Activated CD4-positive, alpha-beta memory T cell treated with anti-CD3 and anti-CD28 coated beads for 36 hours (primary cell): Measurements from ENCODE around the gene NPBWR2. TPM values are rescaled to one million over a fixed set of nuclear protein-coding genes. Genes with fewer than 3 reads are reported as not detected.
A peak's percentile ranks its signal among the peaks of the same experiment; 100 is the strongest.

Source experiments
- CTCF ChIA-PET: fragments of 350-600 bp; sonication (Branson Sonifier 250); formaldehyde crosslinking; loops from one replicate; lab custom pipeline; 2021; ENCODE audit warnings: antibody characterized with exemption, inconsistent platforms; lab: Charles Lee
- POLR2A ChIA-PET: fragments of 350-600 bp; sonication (Branson Sonifier 250); formaldehyde crosslinking; loops from one replicate; lab custom pipeline; 2021; ENCODE audit warnings: antibody characterized with exemption; lab: Charles Lee
- DNase-seq: peaks from one replicate; pipeline ENCODE4 v3.0.0-alpha.2; 2020
- H3K27ac Mint-ChIP-seq: one replicate; pipeline ENCODE4 v1.8.0; 2021; ENCODE audit warnings: mixed read lengths
- H3K27me3 Mint-ChIP-seq: one replicate; pipeline ENCODE4 v1.8.0; 2021; ENCODE audit warnings: mixed read lengths
- H3K36me3 Mint-ChIP-seq: one replicate; pipeline ENCODE4 v1.8.0; 2021; ENCODE audit warnings: mixed read lengths
- H3K4me1 Mint-ChIP-seq: one replicate; pipeline ENCODE4 v1.8.0; 2021; ENCODE audit warnings: low read depth, mixed read lengths
- H3K4me3 Mint-ChIP-seq: one replicate; pipeline ENCODE4 v1.8.0; 2021; ENCODE audit warnings: mild to moderate bottlenecking, mixed read lengths
- H3K9me3 Mint-ChIP-seq: one replicate; pipeline ENCODE4 v1.8.0; 2021; ENCODE audit warnings: mixed read lengths
- intact Hi-C: fragments of 100-400 bp; cut with micrococcal nuclease; formaldehyde crosslinking; loops from one replicate; pipeline ENCODE4 v1.15.1; 2023
- total RNA-seq, 2 experiments: library from RNA; stranded (reverse); gene quantifications; one replicate each; pipeline ENCODE4 v1.2.3, GENCODE V29; 2021

NPBWR2 gene
- total RNA-seq, 2 experiments from 2014 or later, result not detected

DNA sequence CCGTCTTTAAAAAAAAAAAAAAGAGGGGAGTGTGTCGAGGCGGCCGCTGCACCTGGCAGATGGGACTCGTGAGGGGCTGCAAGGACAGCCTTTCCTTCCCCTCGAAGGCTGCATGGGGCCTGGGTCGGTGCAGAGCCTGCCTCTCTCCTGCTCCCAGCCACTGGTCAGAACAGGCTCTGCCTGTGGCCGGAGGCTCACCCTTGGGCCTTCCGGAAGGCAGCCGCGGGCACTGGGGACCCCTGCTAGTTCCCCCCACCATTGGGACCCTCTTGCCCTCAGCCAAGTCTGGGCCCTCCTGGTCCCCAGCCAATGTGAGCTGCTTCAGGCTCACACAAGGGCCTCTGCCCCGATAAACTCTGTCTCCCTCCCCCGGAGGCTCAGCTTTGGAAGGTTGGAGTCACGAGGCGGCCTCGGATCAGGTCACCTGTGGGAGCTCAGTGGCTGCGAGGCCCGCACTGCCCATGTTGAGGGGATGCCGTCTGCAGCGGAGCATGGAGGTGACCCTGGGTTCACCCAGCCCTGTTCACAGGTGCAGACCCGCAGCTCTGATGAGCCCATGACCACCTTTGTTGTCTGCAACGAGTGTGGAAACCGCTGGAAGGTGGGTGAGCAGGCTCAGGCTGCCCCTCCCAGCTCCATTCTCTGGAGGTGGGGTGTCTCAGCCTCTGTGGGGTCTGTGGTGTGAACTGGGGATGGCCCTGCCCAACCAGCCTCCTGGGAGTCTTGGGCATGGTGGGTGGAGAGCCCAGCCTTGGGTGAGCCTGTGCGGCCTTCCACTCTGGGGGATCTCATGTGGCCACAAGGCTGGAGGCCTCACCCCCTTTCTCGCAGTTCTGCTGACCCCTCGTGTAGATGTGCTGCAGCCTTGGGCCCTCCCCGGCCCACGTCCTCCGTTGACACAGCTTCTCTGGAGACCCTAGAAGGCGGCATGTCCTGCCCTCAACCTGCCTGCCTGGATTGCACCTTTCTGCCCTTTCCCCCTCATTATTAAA lies 35.7 kb downstream of the NPBWR2 start:
- ChIA-PET CTCF (interaction anchor here (1.0 kb wide), 1 partner anchor 30 kb away, joined by 4 read pairs; no protein-coding TSS in a partner anchor), POLR2A (no interaction called here)
- Mint-ChIP-seq H3K9me3 (no peaks in the 10 kb centered on the region), H3K4me3 (no peak overlapping the region), H3K36me3 (peaks cover 3% of the 10 kb centered on the region), H3K27me3 (no peaks in the 10 kb centered on the region), H3K27ac (no peak overlapping the region), H3K4me1 (peaks cover 14% of the 10 kb centered on the region)
- intact Hi-C loops, result no loop called here
- no peak for DNase-seq

DNA sequence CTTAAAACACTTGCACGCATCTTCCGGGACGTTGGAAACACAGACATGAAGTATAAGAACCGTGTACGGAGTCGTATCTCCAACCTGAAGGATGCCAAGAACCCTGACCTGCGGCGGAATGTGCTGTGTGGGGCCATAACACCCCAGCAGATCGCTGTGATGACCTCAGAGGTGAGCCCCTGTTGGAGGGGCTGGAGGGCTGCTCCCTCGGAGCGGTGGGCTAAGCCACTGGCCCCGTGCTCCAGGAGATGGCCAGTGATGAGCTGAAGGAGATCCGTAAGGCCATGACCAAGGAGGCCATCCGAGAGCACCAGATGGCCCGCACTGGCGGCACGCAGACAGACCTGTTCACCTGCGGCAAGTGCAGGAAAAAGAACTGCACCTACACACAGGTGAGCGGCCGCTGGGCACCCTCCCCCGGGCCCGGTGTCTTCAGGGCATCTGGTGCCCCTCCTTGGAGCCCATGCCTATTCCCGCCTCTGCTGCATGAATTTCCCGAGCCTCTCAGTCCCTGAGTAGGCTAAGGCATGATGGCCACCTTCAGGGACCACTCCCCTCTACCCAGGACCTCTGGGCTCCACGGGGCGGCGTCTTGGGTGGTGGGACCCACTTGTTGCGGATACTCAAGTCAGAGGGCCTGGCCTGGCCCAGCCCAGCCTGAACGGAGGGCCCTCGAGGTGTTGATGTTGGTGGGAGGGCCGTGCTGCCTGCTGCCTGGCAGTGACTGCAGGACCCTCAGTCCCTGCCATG lies 36.9 kb downstream of the NPBWR2 start:
- CTCF ChIA-PET, result interaction anchor here (0.8 to 1.3 kb wide), 5 partner anchors 8 to 51 kb away, joined by 3 to 8 read pairs (median 4); partner anchors contain the start of gene RGS19
- H3K4me3 Mint-ChIP-seq, result no peak overlapping the region
- no peak for DNase-seq
- peaks cover under 1% of the 10 kb centered on the region for H3K36me3 Mint-ChIP-seq
- no peak overlapping the region for H3K27ac Mint-ChIP-seq
- no peaks in the 10 kb centered on the region for H3K9me3 Mint-ChIP-seq
- intact Hi-C loops, result no loop called here
- H3K4me1 Mint-ChIP-seq, result peaks cover 26% of the 10 kb centered on the region
- POLR2A ChIA-PET, result interaction anchor here (0.6 to 0.8 kb wide), 2 partner anchors 9 to 940 kb away, joined by 3 read pairs; partner anchors contain the start of genes OPRL1 and RGS19
- H3K27me3 Mint-ChIP-seq, result no peaks in the 10 kb centered on the region

DNA sequence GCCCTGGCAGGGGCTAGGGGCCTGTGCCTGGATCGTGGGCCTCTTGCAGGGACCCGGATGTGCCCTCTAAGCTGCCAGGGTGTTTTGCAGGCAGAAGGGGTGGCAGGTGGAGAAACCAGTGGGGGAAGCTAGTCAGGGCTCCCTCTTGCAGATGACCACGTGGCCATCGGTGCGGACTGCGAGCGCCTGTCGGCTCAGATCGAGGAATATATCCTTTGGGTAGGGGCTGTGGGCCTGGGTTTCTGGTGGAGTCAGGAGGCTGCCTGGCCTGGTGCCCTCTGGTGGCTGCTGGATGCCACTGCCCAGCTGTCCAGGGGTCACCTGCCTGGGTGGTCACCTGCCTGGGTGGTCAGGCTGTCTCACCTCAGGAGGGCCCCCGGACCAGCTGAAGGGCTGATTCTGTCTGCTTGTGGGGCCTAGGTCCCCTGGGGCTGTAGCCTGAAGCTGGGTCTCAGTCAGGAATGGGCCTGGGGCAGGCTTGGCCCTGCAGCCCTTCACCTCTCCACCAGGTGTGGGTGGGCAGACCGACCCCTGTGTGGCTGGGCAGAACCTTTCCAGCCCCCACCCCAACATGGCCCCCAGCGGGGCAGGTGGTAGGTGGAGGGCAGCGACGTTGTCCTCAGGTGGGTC lies 37.6 kb downstream of the NPBWR2 start:
- Mint-ChIP-seq H3K27me3 (no peaks in the 10 kb centered on the region), H3K27ac (no peak overlapping the region), H3K36me3 (no peaks in the 10 kb centered on the region), H3K4me1 (peaks cover 30% of the 10 kb centered on the region), H3K9me3 (no peaks in the 10 kb centered on the region), H3K4me3 (no peak overlapping the region)
- peak; percentile 44 for DNase-seq
- intact Hi-C loops, result loop anchor here (10.0 kb wide), 3 partner anchors 55 to 535 kb away; partner anchors contain the start of genes DNAJC5 and PTK6
- ChIA-PET POLR2A (interaction anchor here (0.6 to 0.8 kb wide), 2 partner anchors 10 to 939 kb away, joined by 3 read pairs; partner anchors contain the start of genes OPRL1 and RGS19), CTCF (interaction anchor here (0.8 to 1.3 kb wide), 5 partner anchors 9 to 52 kb away, joined by 3 to 8 read pairs (median 4); partner anchors contain the start of gene RGS19)

DNA sequence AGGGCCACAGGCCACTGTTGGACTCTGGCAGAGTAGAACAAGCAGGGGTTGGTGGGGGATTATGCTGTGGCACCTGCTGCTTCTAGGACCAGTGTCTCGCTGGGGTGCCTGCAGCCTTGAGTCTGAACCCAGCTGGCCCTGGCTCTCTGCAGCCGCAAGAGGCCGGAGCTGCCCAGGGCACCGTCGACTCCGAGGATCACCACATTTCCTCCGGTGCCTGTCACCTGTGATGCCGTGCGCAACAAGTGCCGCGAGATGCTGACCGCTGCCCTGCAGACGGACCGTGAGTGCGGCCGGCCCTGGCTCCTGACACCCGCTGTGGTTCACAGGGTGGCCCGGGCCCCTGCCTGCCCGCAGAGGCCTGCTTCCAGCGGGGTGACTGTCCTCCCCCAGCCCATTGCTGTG lies 38.2 kb downstream of the NPBWR2 start:
- Mint-ChIP-seq H3K27ac (no peak overlapping the region), H3K36me3 (no peaks in the 10 kb centered on the region), H3K27me3 (no peaks in the 10 kb centered on the region), H3K4me1 (peaks cover 36% of the 10 kb centered on the region), H3K9me3 (no peaks in the 10 kb centered on the region), H3K4me3 (no peak overlapping the region)
- intact Hi-C loops, result loop anchor here (10.0 kb wide), 3 partner anchors 56 to 534 kb away; partner anchors contain the start of genes DNAJC5 and PTK6
- ChIA-PET CTCF (interaction anchor here (1.0 to 1.3 kb wide), 5 partner anchors 10 to 52 kb away, joined by 3 to 8 read pairs (median 4); partner anchors contain the start of gene RGS19), POLR2A (no interaction called here)
- DNase-seq, result no peak

DNA sequence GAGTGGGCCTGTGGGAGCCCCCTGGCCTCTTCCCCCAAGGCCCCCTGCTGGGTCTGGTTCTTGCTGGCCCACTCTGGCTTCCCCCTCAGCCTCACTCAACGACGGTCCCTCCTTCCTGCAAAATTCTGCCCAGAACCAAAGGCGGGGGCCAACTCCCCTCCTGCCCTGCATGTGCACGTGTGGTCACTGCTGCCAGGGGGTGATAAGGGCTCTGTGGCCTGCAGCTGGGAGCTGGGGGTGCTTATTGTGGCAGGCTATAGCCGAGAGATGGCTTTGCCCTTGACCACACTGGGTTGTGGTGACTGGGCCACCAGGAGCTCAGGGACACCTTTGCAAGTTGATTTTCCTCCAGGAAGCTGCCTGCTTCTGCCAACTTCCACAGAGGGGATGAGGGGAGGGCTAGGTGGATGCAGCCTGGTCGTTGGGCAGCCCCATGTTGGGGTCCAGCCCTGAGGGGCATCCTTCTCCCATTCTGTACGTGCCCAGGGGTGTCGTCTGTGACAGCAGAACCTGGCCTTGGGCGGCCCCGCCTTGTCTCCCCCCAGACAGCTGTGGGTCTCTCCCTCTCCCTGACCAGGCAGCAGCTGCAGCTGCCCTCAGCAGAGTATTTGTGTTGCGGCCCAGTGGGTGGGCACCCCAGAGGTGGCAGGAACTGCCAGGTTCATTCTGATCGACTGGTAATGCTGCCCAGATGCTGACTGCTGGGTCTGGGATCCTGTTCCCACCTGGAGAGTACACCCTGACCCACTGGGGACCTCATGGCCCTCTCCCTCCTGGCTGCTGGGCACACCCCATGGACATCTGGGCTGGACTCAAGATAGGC lies 38.8 kb downstream of the NPBWR2 start:
- Mint-ChIP-seq H3K4me1 (peaks cover 42% of the 10 kb centered on the region), H3K27ac (no peak overlapping the region), H3K27me3 (no peaks in the 10 kb centered on the region), H3K4me3 (no peak overlapping the region), H3K9me3 (no peaks in the 10 kb centered on the region), H3K36me3 (no peaks in the 10 kb centered on the region)
- no peak for DNase-seq
- intact Hi-C loops, result loop anchor here (10.0 kb wide), 3 partner anchors 56 to 534 kb away; partner anchors contain the start of genes DNAJC5 and PTK6
- ChIA-PET CTCF (interaction anchor here (1.0 kb wide), 1 partner anchor 28 kb away, joined by 3 read pairs; no protein-coding TSS in a partner anchor), POLR2A (no interaction called here)

DNA sequence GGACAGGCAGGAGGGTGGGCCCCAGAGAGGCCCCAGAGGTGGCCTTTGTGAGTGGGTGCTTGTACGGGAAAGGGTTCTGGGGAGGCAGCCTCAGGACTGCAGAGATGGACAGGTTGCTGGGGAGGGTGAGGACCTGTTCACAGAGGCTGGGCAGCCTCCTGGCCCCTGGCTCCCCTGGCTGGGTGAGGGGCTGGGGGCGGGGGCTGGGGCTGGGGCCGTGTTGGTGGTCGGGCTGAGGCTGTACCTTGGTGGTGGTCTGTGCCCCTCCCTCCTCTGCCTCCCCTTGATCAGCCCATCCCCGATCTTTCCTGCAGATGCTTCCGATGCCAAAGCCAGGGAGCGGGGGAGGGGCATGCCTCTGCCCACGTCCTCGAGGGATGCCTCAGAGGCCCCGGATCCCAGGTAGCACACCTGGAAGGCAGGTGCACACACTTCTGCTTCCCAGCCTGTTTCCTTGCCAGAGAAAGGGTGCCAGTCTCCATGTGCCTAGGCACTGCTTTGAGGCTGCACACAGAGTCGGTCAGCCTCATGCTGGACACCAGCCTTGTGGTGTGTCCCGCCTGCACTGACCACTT lies 39.5 kb downstream of the NPBWR2 start:
- Mint-ChIP-seq H3K4me3 (no peak overlapping the region), H3K9me3 (no peaks in the 10 kb centered on the region), H3K27me3 (no peaks in the 10 kb centered on the region), H3K36me3 (no peaks in the 10 kb centered on the region), H3K4me1 (peaks cover 42% of the 10 kb centered on the region), H3K27ac (no peak overlapping the region)
- CTCF ChIA-PET, result no interaction called here
- POLR2A ChIA-PET, result no interaction called here
- intact Hi-C loops, result loop anchor here (10.0 kb wide), 3 partner anchors 57 to 533 kb away; partner anchors contain the start of genes DNAJC5 and PTK6
- no peak for DNase-seq

DNA sequence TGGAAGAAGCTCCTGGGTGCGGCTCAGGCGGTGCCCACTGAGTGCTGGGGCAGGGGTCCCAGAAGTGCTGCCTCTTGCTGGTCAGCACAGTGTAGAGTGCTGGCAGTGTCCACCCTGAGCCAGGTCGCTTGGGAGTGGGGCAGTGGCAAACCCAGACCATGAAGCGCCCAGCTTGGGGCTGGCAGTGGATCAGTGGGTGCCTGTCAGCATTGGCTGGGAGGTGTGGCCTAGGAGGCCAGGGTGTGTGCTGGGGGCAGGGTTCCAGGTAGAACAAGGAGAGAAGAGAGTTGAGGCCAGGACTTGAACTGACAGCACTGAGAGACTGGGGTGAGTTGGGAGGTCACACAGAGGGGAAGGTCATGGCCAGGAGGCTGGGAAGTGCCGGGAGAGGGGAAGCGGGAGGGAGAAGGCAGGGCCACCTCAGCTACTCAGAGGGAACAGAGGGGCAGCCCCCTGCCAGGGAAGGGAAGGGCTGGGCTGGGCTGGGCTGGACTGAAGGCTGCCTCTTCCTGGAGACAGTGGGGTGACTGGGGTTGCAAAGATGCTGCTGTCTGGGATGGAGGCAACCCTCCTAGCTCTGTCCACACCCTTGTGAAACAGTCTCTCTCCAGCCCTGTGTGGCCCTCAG lies 40.2 kb downstream of the NPBWR2 start:
- peaks cover 42% of the 10 kb centered on the region for H3K4me1 Mint-ChIP-seq
- intact Hi-C loops, result loop anchor here (10.0 kb wide), 3 partner anchors 58 to 532 kb away; partner anchors contain the start of genes DNAJC5 and PTK6

DNA sequence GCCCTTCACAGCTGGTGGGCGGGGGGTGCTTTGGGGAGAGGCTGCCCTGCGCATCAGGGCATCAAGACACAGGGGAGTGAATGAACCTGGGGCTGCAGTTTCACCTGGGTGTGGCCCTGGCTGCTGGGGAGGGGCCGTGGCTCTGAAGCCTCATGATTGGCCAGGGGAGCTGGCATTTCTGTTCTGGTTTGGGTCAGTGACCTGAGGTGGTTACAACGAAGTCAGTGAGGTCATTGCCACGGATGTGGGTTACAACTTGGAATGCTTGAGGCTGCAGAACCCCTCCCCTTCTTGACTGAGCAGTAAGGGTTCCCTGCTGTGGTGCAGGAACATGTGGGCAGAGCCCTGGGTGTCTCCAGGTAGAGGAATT lies 41.4 kb downstream of the NPBWR2 start:
- ChIA-PET CTCF (interaction anchor here (0.7 to 2.0 kb wide), 6 partner anchors 9 to 220 kb away, joined by 3 to 12 read pairs (median 4); no protein-coding TSS in a partner anchor), POLR2A (interaction anchor here (1.2 to 1.6 kb wide), 2 partner anchors 10 to 12 kb away, joined by 4 to 5 read pairs; no protein-coding TSS in a partner anchor)
- Mint-ChIP-seq H3K27ac (peak overlapping the region; percentile 83), H3K27me3 (no peaks in the 10 kb centered on the region), H3K4me1 (peaks cover 42% of the 10 kb centered on the region), H3K9me3 (no peaks in the 10 kb centered on the region), H3K36me3 (no peaks in the 10 kb centered on the region), H3K4me3 (peak overlapping the region; percentile 7)
- peak; percentile 90 for DNase-seq
- intact Hi-C loops, result loop anchor here (1.0 to 10.0 kb wide), 4 partner anchors 11 to 531 kb away; partner anchors contain the start of genes DNAJC5 and PTK6

More for the DNA sequence above, 40.2 kb downstream of the NPBWR2 start:
- POLR2A ChIA-PET, result no interaction called here
- H3K27ac Mint-ChIP-seq, result peak overlapping the region; percentile 57
- no peaks in the 10 kb centered on the region for H3K9me3 Mint-ChIP-seq
- H3K4me3 Mint-ChIP-seq, result no peak overlapping the region
- no peaks in the 10 kb centered on the region for H3K27me3 Mint-ChIP-seq
- H3K36me3 Mint-ChIP-seq, result no peaks in the 10 kb centered on the region
- CTCF ChIA-PET, result interaction anchor here (2.0 kb wide), 1 partner anchor 28 kb away, joined by 12 read pairs; no protein-coding TSS in a partner anchor
- no peak for DNase-seq

DNA sequence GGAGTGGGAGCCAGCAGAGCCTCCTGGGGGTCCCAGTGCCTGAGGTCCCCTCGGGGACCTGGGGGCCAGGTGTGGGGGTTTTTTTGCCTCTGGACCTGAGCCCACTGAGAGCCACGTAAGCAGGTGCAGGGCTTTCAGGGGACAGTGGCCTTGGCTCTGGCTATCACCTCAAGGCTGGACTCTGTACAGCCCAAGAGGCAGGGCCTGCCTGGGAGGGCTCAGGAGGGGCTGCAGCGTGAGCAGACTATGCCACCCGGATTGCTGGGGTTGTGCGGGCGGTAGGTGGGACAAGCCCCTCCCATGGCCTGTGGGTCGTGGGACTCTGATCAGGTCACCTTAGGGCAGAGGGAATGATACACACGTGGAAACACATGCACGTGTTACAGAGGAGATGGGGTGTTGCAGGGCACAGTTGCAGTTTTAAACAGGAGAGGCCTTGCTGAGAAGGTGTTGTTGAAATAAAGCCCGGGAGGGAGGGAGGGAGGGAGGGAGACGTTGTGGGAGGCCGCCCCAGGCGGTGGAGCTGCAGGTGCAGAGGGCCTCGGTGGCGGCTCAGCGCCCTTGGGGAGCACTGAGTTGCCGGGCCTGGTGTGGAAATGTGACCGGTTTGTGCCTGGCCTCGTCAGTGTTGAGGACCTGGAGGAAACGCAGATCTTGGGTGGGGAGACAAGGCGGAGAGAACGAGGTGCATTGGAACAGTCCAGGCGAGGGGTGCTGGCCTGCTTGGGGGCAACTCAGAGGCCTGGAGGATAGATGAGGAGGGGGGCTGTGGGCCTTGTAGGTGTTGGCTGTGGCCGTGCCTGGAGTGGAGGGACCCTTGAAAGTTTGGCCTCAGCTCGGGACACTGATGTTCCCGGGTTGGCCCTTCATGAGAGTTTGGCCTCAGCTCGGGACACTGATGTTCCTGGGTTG lies 42.0 kb downstream of the NPBWR2 start:
- Mint-ChIP-seq H3K4me3 (peak overlapping the region; percentile 7), H3K9me3 (no peaks in the 10 kb centered on the region), H3K36me3 (no peaks in the 10 kb centered on the region), H3K4me1 (peaks cover 42% of the 10 kb centered on the region), H3K27ac (peak overlapping the region; percentile 83), H3K27me3 (no peaks in the 10 kb centered on the region)
- ChIA-PET CTCF (interaction anchor here (0.7 to 2.0 kb wide), 6 partner anchors 8 to 221 kb away, joined by 3 to 12 read pairs (median 4); no protein-coding TSS in a partner anchor), POLR2A (interaction anchor here (1.2 to 1.6 kb wide), 3 partner anchors 11 to 85 kb away, joined by 4 to 5 read pairs (median 4); partner anchors contain the start of gene PRPF6)
- no peak for DNase-seq
- intact Hi-C loops, result loop anchor here (10.0 kb wide), 3 partner anchors 59 to 531 kb away; partner anchors contain the start of genes DNAJC5 and PTK6
